BLaER1 (cell line): ENCODE results near the gene SEMA3C.

Experiments
- H3K27ac ChIP-seq: shearing (Covaris generic); formaldehyde crosslinking; 2 replicates; pipeline ENCODE4 v1.8.1; 2022
- H3K27me3 ChIP-seq: shearing (Covaris generic); formaldehyde crosslinking; 2 replicates; pipeline ENCODE4 v1.8.1; 2022
- H3K36me3 ChIP-seq: shearing (Covaris generic); formaldehyde crosslinking; 2 replicates; pipeline ENCODE4 v1.8.1; 2022
- H3K4me1 ChIP-seq: shearing (Covaris generic); formaldehyde crosslinking; 2 replicates; pipeline ENCODE4 v1.8.1; 2022
- H3K4me2 ChIP-seq: shearing (Covaris generic); formaldehyde crosslinking; 2 replicates; pipeline ENCODE4 v1.8.1; 2022
- H3K4me3 ChIP-seq: shearing (Covaris generic); formaldehyde crosslinking; 2 replicates; pipeline ENCODE4 v1.8.1; 2022
- H3K9ac ChIP-seq: shearing (Covaris generic); formaldehyde crosslinking; 2 replicates; pipeline ENCODE4 v1.8.1; 2022
- H3K9me3 ChIP-seq: shearing (Covaris generic); formaldehyde crosslinking; 2 replicates; pipeline ENCODE4 v1.8.1; 2022
- H4K20me1 ChIP-seq: shearing (Covaris generic); formaldehyde crosslinking; 2 replicates; pipeline ENCODE4 v1.8.1; 2022
- Cebpa-rat ChIP-seq: shearing (Covaris generic); IDR thresholded peaks from 2 replicates; pipeline ENCODE4 v1.8.1; 2022

The SEMA3C gene

DNA sequence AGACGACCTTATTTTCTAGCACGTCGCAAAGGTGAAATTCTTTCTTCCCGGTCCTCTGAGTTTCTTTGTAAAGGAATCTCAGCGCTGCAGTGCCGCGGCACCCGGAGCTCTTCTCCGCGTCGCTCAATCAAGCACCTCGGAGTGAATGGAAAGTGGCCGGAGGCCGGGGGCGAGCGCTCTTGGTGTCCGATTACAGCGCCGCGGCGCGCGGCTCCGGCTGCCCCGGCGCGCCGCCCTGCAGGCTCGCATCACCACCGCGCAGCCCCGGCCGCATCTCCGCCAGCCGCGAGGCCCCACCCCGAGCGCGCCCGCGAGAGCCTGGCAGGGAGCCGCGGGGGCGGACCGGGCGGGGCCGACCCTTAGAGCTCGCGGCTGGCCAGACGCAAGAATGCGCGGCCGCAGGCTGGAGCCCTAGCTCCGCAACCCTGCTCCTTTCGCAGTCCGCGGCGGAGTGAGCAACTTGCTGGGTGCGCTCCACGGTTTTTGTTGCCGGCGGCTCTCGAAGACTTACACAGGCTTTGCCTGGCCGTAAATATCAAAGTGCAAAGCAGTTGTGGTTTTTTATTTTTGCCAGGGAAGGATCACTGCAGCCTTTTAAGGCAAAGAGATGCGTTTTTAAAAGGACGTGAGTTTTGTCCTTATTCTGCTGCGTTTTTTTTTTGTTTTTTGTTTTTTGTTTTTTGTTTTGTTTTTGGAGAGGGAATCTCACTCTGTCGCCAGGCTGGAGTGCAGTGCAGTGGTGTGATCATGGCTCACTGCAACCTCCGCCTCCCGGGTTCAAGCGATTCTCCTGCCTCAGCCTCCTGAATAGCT is at the start of gene SEMA3C:
Gene SEMA3C (minus strand): TSS at position 143 of the 813 bp plus-strand sequence. CDS start 2,270 bp downstream, outside the sequence.
- Histone ChIP-seq H3K27ac (no peak within 1 kb of the TSS), H3K4me1 (no peaks in the 10 kb centered on the region), H3K36me3 (no peaks in the 10 kb centered on the region), H3K27me3 (peaks cover 21% of the 10 kb centered on the region), H3K9me3 (peaks cover 5% of the 10 kb centered on the region; the same call in 1 of the 2 replicates), H3K4me3 (peak within 1 kb of the TSS; percentile 63), H3K4me2 (peak within 1 kb of the TSS; percentile 74), H4K20me1 (no peaks in the 10 kb centered on the region), H3K9ac (no peak within 1 kb of the TSS)
- TF ChIP-seq Cebpa-rat: no peak

- TF ChIP-seq Cebpa-rat: no peak
- H4K20me1 ChIP-seq: no peaks in the 10 kb centered on the region
- no peak overlapping the region for H3K4me3 ChIP-seq
- no peaks in the 10 kb centered on the region for H3K36me3 ChIP-seq
- H3K9ac ChIP-seq: no peak overlapping the region
- H3K27me3 ChIP-seq: no peaks in the 10 kb centered on the region
- no peaks in the 10 kb centered on the region for H3K4me1 ChIP-seq
- H3K27ac ChIP-seq: no peak overlapping the region
- no peaks in the 10 kb centered on the region for H3K9me3 ChIP-seq
- no peak overlapping the region for H3K4me2 ChIP-seq
Observed at GRCh38 chr7:80968606-80969005, 49.8 kb upstream of the SEMA3C start.

GRCh38 chr7:80967917-80968297 is 49.1 kb upstream of the SEMA3C start:
- Histone ChIP-seq H3K4me2 (no peak overlapping the region), H3K36me3 (no peaks in the 10 kb centered on the region), H3K27me3 (no peaks in the 10 kb centered on the region), H3K4me1 (no peaks in the 10 kb centered on the region), H3K9ac (no peak overlapping the region), H3K4me3 (no peak overlapping the region), H4K20me1 (no peaks in the 10 kb centered on the region), H3K27ac (no peak overlapping the region), H3K9me3 (no peaks in the 10 kb centered on the region)
- no peak for TF ChIP-seq Cebpa-rat

DNA sequence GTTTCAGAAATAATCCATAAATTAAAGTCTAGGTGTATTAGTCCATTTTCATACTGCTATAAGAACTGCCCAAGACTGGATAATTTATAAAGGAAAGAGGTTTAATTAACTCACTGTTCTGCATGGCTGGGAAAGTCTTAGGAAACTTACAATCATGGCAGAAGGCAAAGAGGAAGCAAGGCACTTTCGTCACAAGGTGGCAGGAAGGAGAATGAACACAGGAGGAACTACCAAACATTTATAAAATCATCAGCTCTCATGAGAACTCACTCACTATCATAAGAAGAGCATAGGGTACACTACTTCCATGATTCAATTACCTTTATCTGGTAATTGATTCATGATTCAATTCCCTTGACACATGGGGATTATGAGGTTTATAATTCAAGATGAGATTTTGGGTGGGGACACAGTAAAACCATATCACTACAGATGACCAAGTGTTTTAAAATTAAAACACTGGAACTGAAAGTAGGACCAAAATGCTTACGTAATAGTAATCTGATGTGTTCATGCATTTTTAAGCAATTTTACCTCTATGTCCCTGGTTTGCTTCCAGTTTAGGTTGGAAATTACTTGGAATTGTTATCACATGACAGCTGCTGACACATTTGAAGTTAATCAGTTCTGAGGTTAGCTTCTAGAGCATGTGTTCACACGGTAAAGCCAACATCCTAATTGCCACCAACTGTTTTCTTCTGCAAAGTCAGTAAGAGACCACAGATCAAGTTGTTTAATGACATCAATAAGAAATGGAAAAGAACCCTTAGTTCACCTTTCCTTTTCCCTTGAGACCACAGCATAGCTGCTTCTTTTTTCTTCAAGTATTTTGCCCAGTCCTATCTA is 48.4 kb upstream of the SEMA3C start:
- no peak for TF ChIP-seq Cebpa-rat
- Histone ChIP-seq H3K4me3 (no peak overlapping the region), H4K20me1 (no peaks in the 10 kb centered on the region), H3K27ac (no peak overlapping the region), H3K9me3 (no peaks in the 10 kb centered on the region), H3K4me1 (no peaks in the 10 kb centered on the region), H3K4me2 (no peak overlapping the region), H3K9ac (no peak overlapping the region), H3K27me3 (no peaks in the 10 kb centered on the region), H3K36me3 (no peaks in the 10 kb centered on the region)

DNA sequence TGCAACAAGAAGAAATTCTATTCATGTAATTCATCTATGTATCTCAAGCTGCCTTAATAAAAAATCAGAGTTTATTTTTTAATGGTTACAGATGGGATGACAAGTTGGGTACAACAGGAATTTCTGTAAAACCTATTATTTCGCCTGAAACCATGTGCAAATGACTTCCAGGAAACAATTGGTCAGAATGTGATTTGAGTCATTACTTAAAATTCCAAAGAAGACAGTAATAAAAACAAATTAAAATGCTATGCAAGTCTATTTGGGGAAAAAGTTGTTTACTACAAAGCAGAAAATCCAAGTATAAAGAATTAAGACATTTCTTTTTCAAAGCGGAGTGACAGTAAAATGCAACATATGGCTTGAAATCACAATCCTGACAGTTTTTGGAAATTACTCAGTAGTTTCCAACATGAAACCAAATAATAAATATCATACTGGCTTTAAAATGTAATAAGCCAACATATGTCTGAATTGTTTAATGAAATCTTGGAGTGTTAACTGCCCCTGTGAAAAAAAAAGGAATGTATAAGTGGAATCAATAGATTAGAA is 41.5 kb upstream of the SEMA3C start:
- Histone ChIP-seq H3K4me3 (no peak overlapping the region), H3K27ac (no peak overlapping the region), H3K4me1 (no peaks in the 10 kb centered on the region), H3K27me3 (no peaks in the 10 kb centered on the region), H3K9me3 (no peaks in the 10 kb centered on the region), H3K4me2 (no peak overlapping the region), H4K20me1 (no peaks in the 10 kb centered on the region), H3K36me3 (no peaks in the 10 kb centered on the region), H3K9ac (no peak overlapping the region)
- no peak for TF ChIP-seq Cebpa-rat

- no peaks in the 10 kb centered on the region for H3K27me3 ChIP-seq
- no peaks in the 10 kb centered on the region for H3K9me3 ChIP-seq
- no peak overlapping the region for H3K27ac ChIP-seq
- no peaks in the 10 kb centered on the region for H4K20me1 ChIP-seq
- H3K9ac ChIP-seq: no peak overlapping the region
- no peak overlapping the region for H3K4me3 ChIP-seq
- no peaks in the 10 kb centered on the region for H3K4me1 ChIP-seq
- no peak for TF ChIP-seq Cebpa-rat
- no peak overlapping the region for H3K4me2 ChIP-seq
- no peaks in the 10 kb centered on the region for H3K36me3 ChIP-seq
Observed at GRCh38 chr7:80957226-80957777, 38.5 kb upstream of the SEMA3C start.

DNA sequence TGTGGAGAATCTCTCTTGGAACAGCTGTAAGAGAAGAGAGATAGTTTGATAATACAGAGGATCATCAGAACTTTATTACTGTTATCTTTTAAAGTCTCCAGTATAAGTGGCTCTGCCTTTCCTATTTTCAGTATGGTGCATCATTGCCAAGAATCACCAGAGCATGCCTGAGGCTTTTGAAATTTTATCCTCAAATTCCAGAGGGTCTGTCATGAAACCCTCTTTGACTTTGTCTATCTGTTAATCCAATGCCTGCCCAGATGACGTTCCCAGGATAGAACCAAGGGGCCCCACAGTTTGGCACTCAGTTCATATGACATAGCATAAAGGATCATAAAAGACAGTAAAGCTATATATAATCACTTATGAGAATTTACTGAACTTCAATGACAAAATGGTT is 35.3 kb upstream of the SEMA3C start:
- H3K4me1 ChIP-seq: no peaks in the 10 kb centered on the region
- H3K27ac ChIP-seq: no peak overlapping the region
- no peaks in the 10 kb centered on the region for H3K36me3 ChIP-seq
- no peak for TF ChIP-seq Cebpa-rat
- H3K4me3 ChIP-seq: no peak overlapping the region
- H3K4me2 ChIP-seq: no peak overlapping the region
- no peaks in the 10 kb centered on the region for H3K27me3 ChIP-seq
- no peak overlapping the region for H3K9ac ChIP-seq
- H3K9me3 ChIP-seq: no peaks in the 10 kb centered on the region
- H4K20me1 ChIP-seq: no peaks in the 10 kb centered on the region

- TF ChIP-seq Cebpa-rat: no peak
- H4K20me1 ChIP-seq: no peaks in the 10 kb centered on the region
- no peak overlapping the region for H3K4me3 ChIP-seq
Observed at GRCh38 chr7:80950550-80950967, 31.7 kb upstream of the SEMA3C start.

GRCh38 chr7:80949449-80949848 is 30.6 kb upstream of the SEMA3C start:
- Histone ChIP-seq H3K9me3 (no peaks in the 10 kb centered on the region), H3K36me3 (no peaks in the 10 kb centered on the region)

More at GRCh38 chr7:80950550-80950967, 31.7 kb upstream of the SEMA3C start:
- Histone ChIP-seq H3K9ac (no peak overlapping the region), H3K27me3 (no peaks in the 10 kb centered on the region), H3K36me3 (no peaks in the 10 kb centered on the region), H3K9me3 (no peaks in the 10 kb centered on the region), H3K27ac (no peak overlapping the region), H3K4me1 (no peaks in the 10 kb centered on the region), H3K4me2 (no peak overlapping the region)

More at GRCh38 chr7:80949449-80949848, 30.6 kb upstream of the SEMA3C start:
- no peak overlapping the region for H3K27ac ChIP-seq
- no peak overlapping the region for H3K4me2 ChIP-seq
- H3K9ac ChIP-seq: no peak overlapping the region
- no peak for TF ChIP-seq Cebpa-rat
- H3K27me3 ChIP-seq: no peaks in the 10 kb centered on the region
- no peaks in the 10 kb centered on the region for H4K20me1 ChIP-seq
- H3K4me1 ChIP-seq: no peaks in the 10 kb centered on the region
- H3K4me3 ChIP-seq: no peak overlapping the region
